HepG2 (cell line): ENCODE measurements around the gene CDK8. TPM values are rescaled to one million over a fixed set of nuclear protein-coding genes. Genes with fewer than 3 reads are reported as not detected.
A peak's percentile ranks its signal among the peaks of the same experiment; 100 is the strongest.

ENCODE experiments used
- ATAC-seq: fragments of 200-7000 bp; cut with Tn5 transposase; 3 replicates; pipeline ENCODE4 v1.9.1; 2020; ENCODE audit warnings: mild to moderate bottlenecking, moderate library complexity
- BruUV-seq: library from RNA; stranded (reverse); fragments of 400-500 nt; replicated peaks from 2 replicates; lab custom pipeline; 2021; lab: Mats Ljungman, UMichigan
- CTCF ChIA-PET: fragments of 300-600 bp; formaldehyde crosslinking; extraction: SDS; loops from one replicate; lab custom pipeline; 2021; ENCODE audit warnings: low total read pairs, inconsistent platforms, low intra/inter-chr PET ratio; lab: Yijun Ruan, JAX
- POLR2A ChIA-PET: fragments of 350-600 bp; sonication (Branson Sonifier 250); formaldehyde crosslinking; loops from one replicate; lab custom pipeline; 2020; ENCODE audit warnings: antibody characterized with exemption, inconsistent platforms; lab: Yijun Ruan, JAX
- DNase-seq: peaks from one replicate; pipeline ENCODE4 v3.0.0-alpha.2; 2015; ENCODE audit warnings: low spot score
- FAIRE-seq: peaks from 3 replicates; lab custom pipeline; 2011; peaks lifted over from hg19 to GRCh38; lab: Jason Lieb, UNC
- H2AFZ ChIP-seq: one replicate; pipeline ENCODE4 v1.6.1; 2011; ENCODE audit warnings: low read length, inconsistent platforms
- H3K27ac ChIP-seq: fragments of 300-600 bp; 3 replicates; pipeline ENCODE4 v1.8.0; 2011; ENCODE audit warnings: mixed run types, mild to moderate bottlenecking, mixed read lengths, low read length, inconsistent platforms; ENCODE audit not compliant: insufficient read depth; ENCODE audit errors: extremely low read length
- H3K27me3 ChIP-seq, 2 experiments: fragments of 200-600 bp in 1 of 2; 2 replicates in 1 of 2; 3 replicates in 1 of 2; pipeline versions ENCODE4 v1.6.0 to v1.8.0; 2011; ENCODE audit warnings: low read length in 2 of 2, mild to moderate bottlenecking in 2 of 2, moderate library complexity in 2 of 2, inconsistent platforms in 1 of 2; ENCODE audit not compliant: insufficient read depth in 2 of 2, control insufficient read depth in 1 of 2
- H3K36me3 ChIP-seq, 2 experiments: fragments of 200-600 bp in 1 of 2; replicated peaks in 1 of 2; 2 replicates in 1 of 2; 3 replicates in 1 of 2; pipeline versions ENCODE4 v1.5.1 to v1.8.0; 2011; ENCODE audit warnings: low read length in 2 of 2, inconsistent platforms in 1 of 2; ENCODE audit not compliant: insufficient read depth in 2 of 2, control insufficient read depth in 1 of 2
- H3K4me1 ChIP-seq: 2 replicates; pipeline ENCODE4 v1.5.1; 2012; ENCODE audit warnings: low read length, inconsistent platforms; ENCODE audit not compliant: insufficient read depth
- H3K4me2 ChIP-seq: 2 replicates; pipeline ENCODE4 v1.6.0; 2011; ENCODE audit warnings: low read depth, low read length, inconsistent platforms
- H3K4me3 ChIP-seq, 3 experiments: fragments of 200-600 bp in 1 of 3; sonication (generic), shearing (Covaris generic) in 1 of 3; replicated peaks in 1 of 3; 2 replicates each; pipeline ENCODE4 v1.5.1; 2011 to 2016; ENCODE audit warnings: low read length in 3 of 3, inconsistent platforms in 2 of 3, low read depth in 2 of 3, mild to moderate bottlenecking in 2 of 3, control low read depth in 1 of 3, mixed read lengths in 1 of 3; ENCODE audit not compliant: insufficient read depth in 1 of 3
- H3K79me2 ChIP-seq: one replicate; pipeline ENCODE4 v1.6.1; 2011; ENCODE audit warnings: low read length, inconsistent platforms; ENCODE audit not compliant: insufficient read depth
- H3K9ac ChIP-seq: 2 replicates; pipeline ENCODE4 v1.6.0; 2011; ENCODE audit warnings: mild to moderate bottlenecking, low read depth, low read length, inconsistent platforms; ENCODE audit not compliant: insufficient read depth
- H3K9me3 ChIP-seq: 2 replicates; pipeline ENCODE4 v1.5.1; 2012; ENCODE audit warnings: mild to moderate bottlenecking, low read length
- H4K20me1 ChIP-seq: 2 replicates; pipeline ENCODE4 v1.6.0; 2011; ENCODE audit warnings: inconsistent platforms, mild to moderate bottlenecking, low read length, moderate library complexity; ENCODE audit not compliant: insufficient read depth
- BRCA1 ChIP-seq: sonication (generic); formaldehyde crosslinking; IDR thresholded peaks from 2 replicates; pipeline ENCODE4 v1.4.0; 2020; ENCODE audit warnings: missing genetic modification reagents
- DNMT1 ChIP-seq: sonication (generic); formaldehyde crosslinking; IDR thresholded peaks from 2 replicates; pipeline ENCODE4 v1.5.1; 2020; ENCODE audit warnings: mild to moderate bottlenecking, missing genetic modification reagents
- FIP1L1 ChIP-seq: fragments of 200-400 bp; formaldehyde crosslinking; IDR thresholded peaks from 2 replicates; pipeline ENCODE4 v1.6.1; 2018; ENCODE audit warnings: low read depth, mild to moderate bottlenecking, low read length, moderate library complexity, borderline replicate concordance; ENCODE audit not compliant: insufficient read depth
- HNRNPH1 ChIP-seq: fragments of 200-400 bp; formaldehyde crosslinking; optimal IDR thresholded peaks from 2 replicates; pipeline ENCODE3; 2017; ENCODE audit warnings: mild to moderate bottlenecking, low read depth, low read length
- HNRNPK ChIP-seq: fragments of 200-400 bp; formaldehyde crosslinking; IDR thresholded peaks from 2 replicates; pipeline ENCODE4 v1.6.1; 2018; ENCODE audit warnings: low read length, low read depth, moderate library complexity, mild to moderate bottlenecking; ENCODE audit not compliant: poor library complexity, severe bottlenecking
- NAIF1 ChIP-seq: sonication (generic); formaldehyde crosslinking; IDR thresholded peaks from 2 replicates; pipeline ENCODE4 v1.5.0; 2020; ENCODE audit warnings: mild to moderate bottlenecking, missing genetic modification reagents, borderline replicate concordance
- WIZ ChIP-seq: sonication (generic); formaldehyde crosslinking; IDR thresholded peaks from 2 replicates; pipeline ENCODE4 v1.5.1; 2020; ENCODE audit warnings: mild to moderate bottlenecking, missing genetic modification reagents
- ZNF740 ChIP-seq: sonication (generic); formaldehyde crosslinking; IDR thresholded peaks from 2 replicates; pipeline ENCODE4 v1.4.0; 2020; ENCODE audit warnings: missing genetic modification reagents
- ZNF782 ChIP-seq: sonication (generic); formaldehyde crosslinking; IDR thresholded peaks from 2 replicates; pipeline ENCODE4 v1.4.0; 2020; ENCODE audit warnings: missing genetic modification reagents, mild to moderate bottlenecking, borderline replicate concordance
- ZNF788 ChIP-seq: sonication (generic); formaldehyde crosslinking; IDR thresholded peaks from 2 replicates; pipeline ENCODE4 v1.5.0; 2020; ENCODE audit warnings: mild to moderate bottlenecking, missing genetic modification reagents, borderline replicate concordance
- ZNF83 ChIP-seq: sonication (generic); formaldehyde crosslinking; IDR thresholded peaks from 2 replicates; pipeline ENCODE4 v1.4.0; 2020; ENCODE audit warnings: missing genetic modification reagents, mild to moderate bottlenecking, borderline replicate concordance
- WGBS: methylation state at CpG from one replicate; pipeline ENCODE4 v1.1.6; 2017; ENCODE audit warnings: low lambda C conversion rate; 5-methylcytosine and 5-hydroxymethylcytosine counted together
- in situ Hi-C: cut with HindIII; loops from 2 replicates; pipeline ENCODE4 v1.10.0; 2017; ENCODE audit warnings: low pct_unique_long_range_greater_than_20kb; ENCODE audit not compliant: extremely low pct_ligation_motif_present
- intact Hi-C: fragments of 100-400 bp; cut with micrococcal nuclease; formaldehyde crosslinking; loops from one replicate; pipeline ENCODE4 v1.10.0; 2022; ENCODE audit not compliant: unreplicated experiment
- polyA plus RNA-seq, 8 experiments: library from polyadenylated mRNA; depleted of rRNA in 3 of 8; stranded (reverse) in 7 of 8; unstranded in 1 of 8; fragments of >200 nt; fragmentation: Illumina TruSeq in 4 of 8; extraction: Trizol in 4 of 8; gene quantifications; 2 replicates each; pipeline versions ENCODE4 v1.2.1 to v1.2.3, GENCODE V29; 2011 to 2016; ENCODE audit warnings: low read depth in 4 of 8, missing spikeins in 1 of 8, mixed read lengths in 1 of 8; ENCODE audit not compliant: insufficient read depth in 1 of 8
- total RNA-seq, 5 experiments: library from RNA; depleted of rRNA; stranded (reverse); fragments of >200 nt; fragmentation: Illumina TruSeq; extraction: Trizol; gene quantifications; 2 replicates each; pipeline ENCODE4 v1.2.3, GENCODE V29; 2016; ENCODE audit warnings: low read depth in 1 of 5
- TF ChIP-seq, protein P1 (sequence below): sonication (generic); formaldehyde crosslinking; IDR thresholded peaks from 2 replicates; pipeline ENCODE4 v1.5.1; 2020; ENCODE audit warnings: mild to moderate bottlenecking, moderate library complexity, missing genetic modification reagents
- TF ChIP-seq, protein P2 (sequence below): sonication (generic); formaldehyde crosslinking; IDR thresholded peaks from 2 replicates; pipeline ENCODE4 v1.5.0; 2020; ENCODE audit warnings: mild to moderate bottlenecking, missing genetic modification reagents

Gene CDK8
- total and polyA plus RNA-seq, 2 of the 13 experiments (the other 11 are each of a cell fraction or from before 2014, with no cell fraction given) = 15.8 to 16.4 TPM

DNA sequence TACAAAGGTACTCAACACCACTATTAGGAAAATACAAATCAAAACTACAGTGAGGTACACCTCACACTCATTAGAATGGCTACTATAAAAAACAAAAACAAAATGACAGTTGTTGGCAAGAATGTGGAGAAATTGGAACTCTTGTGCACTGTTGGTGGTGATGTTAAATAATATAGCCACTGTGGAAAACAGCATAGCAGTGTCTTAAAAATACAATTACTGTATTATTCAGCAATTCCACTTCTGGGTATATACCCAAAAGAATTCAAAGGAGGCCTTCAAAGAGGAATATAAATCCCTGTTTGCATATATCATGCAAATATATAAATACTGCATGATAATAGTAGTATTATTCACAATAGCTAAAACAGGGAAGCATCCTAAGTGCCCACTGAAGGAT lies 66.8 kb downstream of the CDK8 start:
- intact Hi-C loops (no loop called here), in situ Hi-C loops (no loop called here)
- Histone ChIP-seq H3K79me2 (peaks cover 16% of the 10 kb centered on the region), H2AFZ (no peak overlapping the region), H3K27ac (no peak overlapping the region), H3K27me3 (no peaks in the 10 kb centered on the region), H3K4me2 (no peak overlapping the region), H3K4me1 (peaks cover 6% of the 10 kb centered on the region), H3K36me3 (no peaks in the 10 kb centered on the region), H3K9ac (no peak overlapping the region), H3K9me3 (no peaks in the 10 kb centered on the region), H3K4me3 (no peak overlapping the region), H4K20me1 (peaks cover 8% of the 10 kb centered on the region; the same call in 1 of the 2 replicates)
- ATAC-seq = no peak
- TF ChIP-seq HNRNPH1 (no peak), BRCA1 (CRISPR knock-in tag) (no peak), NAIF1 (no peak), ZNF83 (no peak), WIZ (no peak)
- TF ChIP-seq, protein P1, sequence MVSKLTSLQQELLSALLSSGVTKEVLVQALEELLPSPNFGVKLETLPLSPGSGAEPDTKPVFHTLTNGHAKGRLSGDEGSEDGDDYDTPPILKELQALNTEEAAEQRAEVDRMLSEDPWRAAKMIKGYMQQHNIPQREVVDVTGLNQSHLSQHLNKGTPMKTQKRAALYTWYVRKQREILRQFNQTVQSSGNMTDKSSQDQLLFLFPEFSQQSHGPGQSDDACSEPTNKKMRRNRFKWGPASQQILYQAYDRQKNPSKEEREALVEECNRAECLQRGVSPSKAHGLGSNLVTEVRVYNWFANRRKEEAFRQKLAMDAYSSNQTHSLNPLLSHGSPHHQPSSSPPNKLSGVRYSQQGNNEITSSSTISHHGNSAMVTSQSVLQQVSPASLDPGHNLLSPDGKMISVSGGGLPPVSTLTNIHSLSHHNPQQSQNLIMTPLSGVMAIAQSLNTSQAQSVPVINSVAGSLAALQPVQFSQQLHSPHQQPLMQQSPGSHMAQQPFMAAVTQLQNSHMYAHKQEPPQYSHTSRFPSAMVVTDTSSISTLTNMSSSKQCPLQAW = no peak
- POLR2A ChIA-PET = no interaction called here
- no peak for DNase-seq
- BruUV-seq = no TSS peak
- CTCF ChIA-PET = no interaction called here
- no peak for FAIRE-seq

DNA sequence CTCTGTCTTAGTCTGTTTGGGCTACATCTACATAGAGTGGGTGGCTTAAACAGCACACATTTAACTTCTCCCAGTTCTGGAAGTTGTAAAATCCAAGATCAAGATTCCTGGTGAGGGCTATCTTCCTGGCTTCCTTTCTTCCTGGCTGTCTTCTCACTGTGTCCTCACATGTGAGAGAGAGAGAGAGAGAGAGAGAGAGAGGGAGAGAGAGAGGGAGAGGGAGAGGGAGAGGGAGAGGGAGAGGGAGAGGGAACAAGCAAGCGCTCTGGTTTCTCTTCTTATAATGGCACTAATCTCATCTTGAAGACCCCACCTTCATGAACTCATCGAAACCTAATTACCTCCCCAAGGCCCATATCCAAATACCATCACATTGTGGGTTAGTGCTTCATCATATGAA lies 69.2 kb downstream of the CDK8 start:
- no peak overlapping the region for H3K4me3 ChIP-seq
- no peaks in the 10 kb centered on the region for H3K36me3 ChIP-seq
- no peak overlapping the region for H3K27ac ChIP-seq
- POLR2A ChIA-PET = no interaction called here
- DNase-seq (no peak), FAIRE-seq (no peak)
- no peak overlapping the region for H2AFZ ChIP-seq
- peaks cover 8% of the 10 kb centered on the region; the same call in 1 of the 2 replicates for H4K20me1 ChIP-seq
- no peaks in the 10 kb centered on the region for H3K4me1 ChIP-seq
- intact Hi-C loops = no loop called here
- no peak overlapping the region for H3K9ac ChIP-seq
- H3K27me3 ChIP-seq = no peaks in the 10 kb centered on the region
- TF ChIP-seq ZNF788 (CRISPR knock-in tag) (no peak), ZNF740 (no peak), ZNF782 (CRISPR knock-in tag) (no peak), HNRNPK (peak; percentile 12), FIP1L1 (no peak), DNMT1 (no peak)
- TF ChIP-seq, protein P2, sequence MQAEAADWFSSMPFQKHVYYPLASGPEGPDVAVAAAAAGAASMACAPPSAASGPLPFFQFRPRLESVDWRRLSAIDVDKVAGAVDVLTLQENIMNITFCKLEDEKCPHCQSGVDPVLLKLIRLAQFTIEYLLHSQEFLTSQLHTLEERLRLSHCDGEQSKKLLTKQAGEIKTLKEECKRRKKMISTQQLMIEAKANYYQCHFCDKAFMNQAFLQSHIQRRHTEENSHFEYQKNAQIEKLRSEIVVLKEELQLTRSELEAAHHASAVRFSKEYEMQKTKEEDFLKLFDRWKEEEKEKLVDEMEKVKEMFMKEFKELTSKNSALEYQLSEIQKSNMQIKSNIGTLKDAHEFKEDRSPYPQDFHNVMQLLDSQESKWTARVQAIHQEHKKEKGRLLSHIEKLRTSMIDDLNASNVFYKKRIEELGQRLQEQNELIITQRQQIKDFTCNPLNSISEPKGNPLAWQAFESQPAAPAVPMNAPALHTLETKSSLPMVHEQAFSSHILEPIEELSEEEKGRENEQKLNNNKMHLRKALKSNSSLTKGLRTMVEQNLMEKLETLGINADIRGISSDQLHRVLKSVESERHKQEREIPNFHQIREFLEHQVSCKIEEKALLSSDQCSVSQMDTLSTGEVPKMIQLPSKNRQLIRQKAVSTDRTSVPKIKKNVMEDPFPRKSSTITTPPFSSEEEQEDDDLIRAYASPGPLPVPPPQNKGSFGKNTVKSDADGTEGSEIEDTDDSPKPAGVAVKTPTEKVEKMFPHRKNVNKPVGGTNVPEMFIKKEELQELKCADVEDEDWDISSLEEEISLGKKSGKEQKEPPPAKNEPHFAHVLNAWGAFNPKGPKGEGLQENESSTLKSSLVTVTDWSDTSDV (CRISPR knock-in tag) = no peak
- TF ChIP-seq, all 625 proteins: peak for 1
- Histone ChIP-seq H3K4me2 (no peak overlapping the region), H3K9me3 (no peaks in the 10 kb centered on the region), H3K79me2 (peaks cover 17% of the 10 kb centered on the region)
- BruUV-seq = no TSS peak
- in situ Hi-C loops = no loop called here
- WGBS = 44% methylated on average over 2 of the region's 2 CpGs
- CTCF ChIA-PET = no interaction called here
- ATAC-seq = no peak
